MG63 (cell line): ENCODE results near the gene AGBL1. TPM values are rescaled to one million over a fixed set of nuclear protein-coding genes. Genes with fewer than 3 reads are reported as not detected.

Experiments used
- DNase-seq: peaks from one replicate; pipeline ENCODE4 v3.0.0-alpha.2; 2020
- H3K27me3 ChIP-seq: fragments of 250-450 bp; sonication (Bioruptor Pico); 2 replicates; pipeline ENCODE4 v1.5.1; 2020; ENCODE audit warnings: mild to moderate bottlenecking, moderate library complexity
- H3K36me3 ChIP-seq: fragments of 250-450 bp; sonication (Bioruptor Pico); 2 replicates; pipeline ENCODE4 v1.5.1; 2020; ENCODE audit warnings: mild to moderate bottlenecking, moderate library complexity
- H3K4me3 ChIP-seq: fragments of 250-450 bp; sonication (Bioruptor Pico); 2 replicates; pipeline ENCODE4 v1.5.1; 2020; ENCODE audit warnings: mild to moderate bottlenecking, moderate library complexity
- H3K9me3 ChIP-seq: fragments of 250-450 bp; sonication (Bioruptor Pico); 2 replicates; pipeline ENCODE4 v1.5.1; 2020; ENCODE audit warnings: mild to moderate bottlenecking, moderate library complexity
- total RNA-seq: library from RNA; depleted of rRNA; stranded (reverse); fragments of >200 nt; shearing (Covaris generic); gene quantifications from 2 replicates; pipeline ENCODE4 v1.2.3, GENCODE V29; 2014; ENCODE audit warnings: low replicate concordance; rRNA removed

Gene AGBL1
- total RNA-seq: not detected in 2 replicates

DNA sequence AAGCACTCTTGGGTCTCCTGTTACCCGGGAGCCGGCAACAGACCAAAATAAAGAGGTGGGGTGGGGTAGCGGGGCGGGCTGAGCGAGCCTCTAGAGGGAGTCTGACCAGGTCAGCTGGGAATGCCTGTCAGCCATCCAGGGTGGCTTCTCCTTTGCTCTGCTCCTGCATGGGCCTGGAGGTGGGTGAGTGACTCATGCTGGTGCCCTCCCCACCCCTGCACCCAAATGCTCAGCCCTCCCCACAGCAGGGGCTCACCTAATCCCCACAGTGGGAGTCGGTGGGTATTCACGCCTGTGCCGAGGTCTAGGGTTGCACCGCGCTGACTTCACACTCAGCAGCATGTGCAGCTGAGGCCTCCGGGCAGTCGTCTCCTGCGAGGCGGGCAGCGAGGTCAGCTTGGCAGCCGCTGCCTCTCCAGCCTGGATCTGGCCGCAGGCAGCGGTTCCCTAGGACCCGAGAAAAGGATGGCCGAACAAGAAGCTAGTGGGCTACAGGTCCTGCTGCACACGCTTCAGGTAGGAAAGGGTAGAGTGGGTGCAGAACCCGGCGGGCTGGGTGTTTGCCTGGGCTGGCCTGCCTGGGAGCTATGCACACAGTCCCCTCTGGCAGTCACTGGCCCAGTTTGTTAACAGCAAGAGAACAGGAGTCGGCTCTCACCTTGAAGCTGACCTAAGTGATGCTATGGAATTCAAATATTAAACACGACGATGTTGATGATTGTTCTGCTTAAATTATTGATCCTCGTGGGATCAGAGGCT is at the start of gene AGBL1:
Gene AGBL1 (plus strand): TSS at position 364 of the 759 bp plus-strand sequence.
- no peak for DNase-seq
- Histone ChIP-seq H3K9me3 (no peaks in the 10 kb centered on the region), H3K27me3 (peaks cover 3% of the 10 kb centered on the region; the same call in 1 of the 2 replicates), H3K36me3 (no peaks in the 10 kb centered on the region), H3K4me3 (no peak within 1 kb of the TSS)

DNA sequence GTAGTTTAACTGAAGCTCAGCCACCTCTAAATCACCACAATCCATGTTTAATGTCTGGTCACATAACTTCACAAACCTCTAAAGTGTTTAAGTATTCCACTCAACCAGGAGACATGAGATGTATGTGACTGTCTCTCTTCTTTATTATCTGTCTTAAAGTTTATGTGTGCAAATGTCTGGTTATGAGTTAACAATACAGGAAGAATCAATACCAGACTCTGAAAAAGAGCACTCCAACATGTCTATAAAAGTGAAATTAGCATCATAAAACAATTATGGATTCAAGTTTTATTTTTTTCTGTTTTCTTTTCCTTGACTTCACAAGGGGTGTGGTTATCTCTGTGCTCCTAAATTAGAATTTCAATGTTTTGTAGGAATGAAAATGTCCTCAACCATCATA is 44.8 kb upstream of the AGBL1 start:
- H3K27me3 ChIP-seq: no peaks in the 10 kb centered on the region; the same call in 1 of the 2 replicates
- H3K4me3 ChIP-seq: no peak overlapping the region
- H3K9me3 ChIP-seq: no peaks in the 10 kb centered on the region
- H3K36me3 ChIP-seq: no peaks in the 10 kb centered on the region
- no peak for DNase-seq

DNA sequence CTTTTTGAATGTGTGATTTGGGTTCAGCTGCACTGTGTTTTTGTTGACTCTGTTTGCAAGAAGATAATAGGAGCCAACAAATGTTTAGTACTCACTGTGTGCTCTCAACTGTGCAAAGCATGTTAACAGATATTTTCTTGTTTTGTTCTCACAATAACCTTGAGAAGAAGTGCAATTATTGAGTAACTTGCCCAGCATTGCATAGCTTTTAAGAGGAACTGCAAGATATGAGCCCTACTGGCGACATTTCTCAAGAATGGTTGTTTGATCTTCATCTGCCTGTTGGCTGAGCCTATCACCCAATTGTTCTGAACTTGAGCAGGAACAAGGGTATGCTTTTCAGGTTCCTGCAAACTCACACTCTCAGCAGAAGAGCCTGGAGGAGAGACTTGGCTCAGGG is 43.4 kb upstream of the AGBL1 start:
- no peaks in the 10 kb centered on the region for H3K9me3 ChIP-seq
- H3K4me3 ChIP-seq: no peak overlapping the region
- no peaks in the 10 kb centered on the region; the same call in 1 of the 2 replicates for H3K27me3 ChIP-seq
- no peak for DNase-seq
- no peaks in the 10 kb centered on the region for H3K36me3 ChIP-seq

DNA sequence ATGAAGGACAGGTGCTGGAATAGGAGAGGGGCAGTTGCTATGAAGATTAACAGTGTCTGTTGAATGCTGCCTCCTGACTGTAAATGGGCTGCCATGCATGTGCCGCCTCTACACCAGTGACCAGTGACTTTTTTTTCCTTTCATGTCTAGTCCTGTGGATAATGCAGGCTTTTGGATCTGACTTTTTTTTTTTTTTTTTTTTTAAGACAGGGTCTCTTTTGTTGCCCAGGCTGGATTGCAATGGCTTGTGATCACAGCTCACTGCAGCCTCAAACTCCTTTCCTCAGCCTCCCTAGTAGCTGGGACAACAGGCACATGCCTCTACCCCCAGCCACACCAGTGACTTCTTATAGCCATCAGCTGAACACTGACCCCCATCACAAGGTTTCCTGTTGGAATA is 41.2 kb upstream of the AGBL1 start:
- DNase-seq: no peak
- no peaks in the 10 kb centered on the region for H3K9me3 ChIP-seq
- peaks cover 2% of the 10 kb centered on the region; the same call in 1 of the 2 replicates for H3K27me3 ChIP-seq
- no peaks in the 10 kb centered on the region for H3K36me3 ChIP-seq
- no peak overlapping the region for H3K4me3 ChIP-seq

DNA sequence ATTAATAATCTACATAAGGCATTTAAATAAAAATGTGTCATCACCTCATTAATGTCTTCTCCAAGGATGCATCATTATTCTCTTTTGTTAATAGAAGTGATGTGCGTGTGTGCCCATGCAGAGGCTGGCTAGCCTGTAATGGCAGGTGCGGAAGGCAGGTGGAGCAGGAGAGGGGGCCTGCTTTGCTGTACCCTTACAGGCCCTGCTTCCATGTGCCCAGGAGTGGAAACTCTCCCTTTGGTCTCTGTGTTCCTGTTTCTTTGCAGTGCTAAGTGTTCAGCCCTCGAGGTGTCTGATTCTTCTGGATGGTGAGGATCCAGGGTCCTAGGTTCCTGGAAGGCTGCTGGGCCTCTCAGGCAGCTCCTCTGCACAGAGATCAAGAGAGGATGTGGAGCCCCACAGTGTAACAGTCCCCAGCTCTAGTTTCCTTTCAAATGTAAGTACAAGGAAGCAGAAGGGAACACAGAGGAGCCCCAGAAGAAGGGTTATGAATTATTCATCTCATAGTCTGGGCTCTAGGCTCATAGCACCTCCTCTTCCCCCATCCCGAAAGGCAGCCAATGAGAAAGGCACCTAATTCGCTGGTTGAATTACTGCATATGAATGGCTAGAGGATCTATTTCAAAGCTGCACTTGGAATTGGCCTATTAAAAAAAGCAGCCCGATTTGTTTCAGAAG is 39.2 kb upstream of the AGBL1 start:
- no peaks in the 10 kb centered on the region for H3K36me3 ChIP-seq
- peaks cover 2% of the 10 kb centered on the region; the same call in 1 of the 2 replicates for H3K27me3 ChIP-seq
- no peak overlapping the region for H3K4me3 ChIP-seq
- H3K9me3 ChIP-seq: no peaks in the 10 kb centered on the region
- DNase-seq: no peak

DNA sequence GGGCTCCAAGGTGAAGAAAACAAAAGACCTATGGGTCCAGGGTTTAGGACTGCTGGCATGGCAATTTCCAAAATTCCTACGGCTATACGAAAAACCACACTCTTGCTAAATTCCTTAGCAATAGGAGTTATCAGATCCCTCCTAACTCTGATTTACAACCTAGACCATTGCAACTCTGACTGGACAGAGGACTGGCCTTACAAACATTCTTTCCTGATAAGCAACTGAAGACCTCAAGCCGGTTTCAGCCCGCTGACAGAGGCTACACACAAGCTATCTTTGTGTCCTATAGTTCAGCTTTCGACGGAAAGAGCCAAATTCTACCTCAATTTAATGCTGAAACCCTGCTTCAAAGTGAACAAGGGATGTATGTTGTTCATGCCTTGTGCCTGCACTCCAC is 38.3 kb upstream of the AGBL1 start:
- DNase-seq: no peak
- H3K9me3 ChIP-seq: no peaks in the 10 kb centered on the region
- H3K36me3 ChIP-seq: no peaks in the 10 kb centered on the region
- no peak overlapping the region for H3K4me3 ChIP-seq
- H3K27me3 ChIP-seq: 0 out of 2 replicates have a peak, but pooled peaks cover 2% of the 10 kb centered on the region

DNA sequence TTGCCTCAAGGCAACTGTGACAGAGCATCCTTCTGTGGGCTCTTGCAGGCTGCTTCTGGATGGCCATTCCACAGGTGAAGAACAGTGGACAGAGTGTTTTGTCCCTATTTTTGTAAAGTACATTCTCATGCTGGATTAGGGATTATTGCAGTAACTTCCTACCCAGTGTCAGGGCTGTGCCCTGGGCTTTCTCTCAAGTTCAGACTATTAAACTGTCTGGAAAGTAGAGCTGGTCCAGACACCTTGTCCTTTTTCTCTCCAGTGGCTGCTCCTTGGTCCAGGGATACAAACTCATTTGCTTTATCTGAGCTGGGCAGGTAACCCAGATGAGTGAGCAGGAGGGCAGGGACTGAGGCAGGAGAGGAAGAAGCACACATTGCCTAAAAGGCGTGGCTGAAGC is 37.4 kb upstream of the AGBL1 start:
- Histone ChIP-seq H3K9me3 (no peaks in the 10 kb centered on the region), H3K4me3 (no peak overlapping the region), H3K27me3 (0 out of 2 replicates have a peak, but pooled peaks cover 2% of the 10 kb centered on the region), H3K36me3 (no peaks in the 10 kb centered on the region)
- no peak for DNase-seq

DNA sequence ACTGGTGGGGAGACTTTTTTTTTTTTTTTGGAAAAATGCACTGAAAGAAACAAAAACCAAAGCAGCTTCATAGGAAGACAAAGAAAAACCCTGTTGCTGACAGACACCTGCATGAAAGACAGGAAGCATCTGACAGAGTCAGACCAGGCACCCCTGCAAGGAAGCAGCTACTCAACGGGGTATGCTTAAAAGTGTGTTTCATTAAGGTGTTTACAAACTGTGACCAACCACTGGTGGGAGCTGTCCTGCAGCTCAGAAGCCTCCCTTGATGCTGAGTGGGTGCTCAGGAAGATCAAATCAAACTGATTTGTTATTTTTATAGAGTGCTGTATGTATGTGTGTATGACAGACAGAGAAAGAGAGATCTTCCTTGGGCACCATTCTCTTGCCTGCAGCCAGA is 34.7 kb upstream of the AGBL1 start:
- no peaks in the 10 kb centered on the region for H3K9me3 ChIP-seq
- no peak for DNase-seq
- no peak overlapping the region for H3K4me3 ChIP-seq
- no peaks in the 10 kb centered on the region for H3K36me3 ChIP-seq
- H3K27me3 ChIP-seq: 0 out of 2 replicates have a peak, but pooled peaks cover 2% of the 10 kb centered on the region

DNA sequence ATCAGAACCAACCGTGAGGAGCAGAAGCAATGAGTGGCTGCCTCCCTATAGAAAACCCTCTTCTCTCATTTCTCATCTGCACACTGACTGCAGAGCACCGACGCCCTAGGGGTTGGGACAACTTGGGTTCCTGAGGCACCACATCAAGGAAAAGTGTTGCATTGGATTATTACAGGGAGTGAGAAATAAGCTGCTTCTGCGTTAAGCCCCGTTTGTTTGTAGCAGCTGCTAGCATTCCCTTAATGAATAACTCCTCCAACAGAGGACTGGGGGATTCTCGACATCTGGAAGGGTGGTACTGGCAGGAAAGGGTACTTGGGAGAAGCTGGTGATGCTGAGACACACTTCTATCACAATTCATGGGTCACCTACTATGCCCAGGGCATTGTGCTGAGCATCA is 25.3 kb upstream of the AGBL1 start:
- DNase-seq: no peak
- Histone ChIP-seq H3K4me3 (no peak overlapping the region), H3K9me3 (no peaks in the 10 kb centered on the region), H3K27me3 (no peaks in the 10 kb centered on the region; the same call in 1 of the 2 replicates), H3K36me3 (no peaks in the 10 kb centered on the region)

DNA sequence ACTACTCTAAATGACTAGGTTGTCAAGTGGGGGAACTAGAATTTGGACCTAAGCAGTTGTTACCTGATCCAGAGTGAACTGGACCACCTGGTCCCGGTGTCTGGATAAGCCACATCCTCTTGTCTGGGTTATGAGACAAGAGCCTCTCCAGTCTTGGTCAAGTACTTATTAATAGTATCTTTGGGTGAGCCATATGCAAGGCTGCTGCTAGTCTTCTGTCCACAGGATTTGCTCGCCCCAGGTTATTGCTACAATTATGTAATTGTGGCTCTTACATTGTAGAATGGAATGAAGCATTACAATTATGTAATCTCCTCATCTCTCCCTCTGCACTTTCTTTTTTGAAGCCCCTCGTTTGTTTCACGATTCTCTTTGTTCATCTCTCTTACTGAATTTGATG is 24.0 kb upstream of the AGBL1 start:
- Histone ChIP-seq H3K4me3 (no peak overlapping the region), H3K9me3 (no peaks in the 10 kb centered on the region)
- DNase-seq: no peak

DNA sequence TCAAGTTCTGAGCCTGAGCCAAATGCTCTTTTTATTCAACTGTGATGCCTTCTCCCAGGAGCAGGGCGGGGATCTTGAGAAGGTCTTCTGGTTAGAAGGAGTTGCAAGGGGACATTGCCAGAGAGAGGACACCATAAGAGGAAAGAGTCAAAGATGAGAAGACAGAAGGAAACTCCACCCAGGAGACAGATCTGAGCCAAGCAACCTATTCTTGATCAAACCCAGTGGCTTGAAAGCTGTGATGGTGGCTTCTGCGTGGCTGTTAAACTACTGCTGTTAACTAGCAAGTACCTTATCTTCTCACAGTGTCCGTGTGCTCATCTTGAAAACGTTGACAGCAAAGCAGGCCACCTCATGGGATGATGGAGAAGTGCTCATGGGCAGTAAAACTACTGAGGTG is 19.8 kb upstream of the AGBL1 start:
- no peaks in the 10 kb centered on the region for H3K9me3 ChIP-seq
- H3K36me3 ChIP-seq: no peaks in the 10 kb centered on the region
- H3K4me3 ChIP-seq: no peak overlapping the region
- no peaks in the 10 kb centered on the region; the same call in 1 of the 2 replicates for H3K27me3 ChIP-seq
- DNase-seq: no peak

More for the DNA sequence above, 24.0 kb upstream of the AGBL1 start:
- H3K27me3 ChIP-seq: no peaks in the 10 kb centered on the region; the same call in 1 of the 2 replicates
- H3K36me3 ChIP-seq: no peaks in the 10 kb centered on the region

DNA sequence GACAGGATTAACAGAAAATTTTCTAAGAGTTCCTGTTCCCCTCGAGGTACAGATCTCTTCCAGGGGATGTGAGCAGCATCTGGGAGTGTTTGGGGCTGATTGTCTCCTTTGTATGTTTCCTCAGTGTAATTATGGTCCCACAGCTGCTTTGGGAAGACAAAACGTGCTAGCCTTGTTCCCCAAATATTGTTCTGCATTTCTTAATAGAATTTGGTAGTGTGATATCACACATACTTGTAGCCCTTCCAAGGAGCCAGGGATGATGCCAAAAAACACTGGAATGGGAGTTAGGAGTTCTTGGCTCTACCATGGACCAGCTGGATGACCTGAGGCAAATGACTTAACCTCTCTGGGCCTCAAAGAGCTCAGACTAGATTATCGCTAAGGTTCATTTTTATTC is 19.0 kb upstream of the AGBL1 start:
- no peaks in the 10 kb centered on the region for H3K27me3 ChIP-seq
- H3K36me3 ChIP-seq: no peaks in the 10 kb centered on the region
- no peak for DNase-seq

DNA sequence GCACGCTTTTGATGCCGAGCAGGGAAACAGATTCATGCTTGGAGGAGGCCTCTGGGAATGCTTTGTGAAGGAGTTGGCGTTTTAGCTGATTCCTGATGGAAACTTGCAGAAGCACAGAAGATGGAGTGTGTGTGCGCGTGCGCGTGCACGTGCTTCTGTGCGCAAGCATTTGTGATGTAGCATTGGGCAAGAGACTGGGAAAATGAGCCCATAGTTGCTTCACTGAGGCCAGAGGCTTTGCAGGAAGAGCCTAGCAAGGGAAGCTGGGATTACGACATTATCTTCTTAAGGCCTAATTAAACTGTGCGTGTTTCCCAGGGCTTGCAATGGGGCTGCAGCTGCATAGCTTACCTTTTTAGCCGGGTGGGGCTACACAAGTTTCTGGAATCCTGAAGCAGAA is 18.1 kb upstream of the AGBL1 start:
- no peak overlapping the region for H3K4me3 ChIP-seq
- H3K36me3 ChIP-seq: no peaks in the 10 kb centered on the region
- no peak for DNase-seq
- H3K27me3 ChIP-seq: no peaks in the 10 kb centered on the region
- no peaks in the 10 kb centered on the region for H3K9me3 ChIP-seq

More for the DNA sequence above, 19.0 kb upstream of the AGBL1 start:
- Histone ChIP-seq H3K9me3 (no peaks in the 10 kb centered on the region), H3K4me3 (no peak overlapping the region)

DNA sequence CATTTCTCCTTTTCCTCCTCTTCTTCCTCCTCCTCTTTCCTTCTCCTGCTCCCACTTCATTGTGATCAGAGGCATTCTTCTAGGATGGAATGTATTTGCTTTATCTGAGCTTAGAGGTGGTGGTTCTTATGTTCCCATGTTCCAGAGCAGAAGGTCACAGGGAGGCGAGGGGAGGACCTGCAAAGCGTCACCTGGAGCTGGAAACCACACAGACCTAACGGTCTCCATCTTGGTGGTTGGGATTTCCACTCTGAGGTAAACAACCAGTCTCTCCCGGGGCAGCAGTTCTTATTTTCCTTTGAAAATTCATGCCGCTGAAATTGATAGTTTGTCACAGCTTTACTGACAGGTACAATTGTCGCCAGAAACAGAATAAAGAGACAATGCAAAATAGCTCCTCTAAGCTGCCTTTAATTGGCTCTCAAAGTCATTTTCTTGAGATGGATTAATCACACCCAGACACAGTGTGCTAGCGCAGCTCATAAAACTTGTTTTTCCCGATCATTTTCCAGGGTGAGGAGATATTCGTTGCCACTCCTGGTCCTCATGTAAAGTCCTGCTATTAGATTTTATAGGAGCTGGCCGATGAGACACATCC is 16.9 kb upstream of the AGBL1 start:
- Histone ChIP-seq H3K4me3 (no peak overlapping the region), H3K9me3 (no peaks in the 10 kb centered on the region), H3K36me3 (no peaks in the 10 kb centered on the region), H3K27me3 (0 out of 2 replicates have a peak, but pooled peaks cover 2% of the 10 kb centered on the region)
- DNase-seq: no peak

DNA sequence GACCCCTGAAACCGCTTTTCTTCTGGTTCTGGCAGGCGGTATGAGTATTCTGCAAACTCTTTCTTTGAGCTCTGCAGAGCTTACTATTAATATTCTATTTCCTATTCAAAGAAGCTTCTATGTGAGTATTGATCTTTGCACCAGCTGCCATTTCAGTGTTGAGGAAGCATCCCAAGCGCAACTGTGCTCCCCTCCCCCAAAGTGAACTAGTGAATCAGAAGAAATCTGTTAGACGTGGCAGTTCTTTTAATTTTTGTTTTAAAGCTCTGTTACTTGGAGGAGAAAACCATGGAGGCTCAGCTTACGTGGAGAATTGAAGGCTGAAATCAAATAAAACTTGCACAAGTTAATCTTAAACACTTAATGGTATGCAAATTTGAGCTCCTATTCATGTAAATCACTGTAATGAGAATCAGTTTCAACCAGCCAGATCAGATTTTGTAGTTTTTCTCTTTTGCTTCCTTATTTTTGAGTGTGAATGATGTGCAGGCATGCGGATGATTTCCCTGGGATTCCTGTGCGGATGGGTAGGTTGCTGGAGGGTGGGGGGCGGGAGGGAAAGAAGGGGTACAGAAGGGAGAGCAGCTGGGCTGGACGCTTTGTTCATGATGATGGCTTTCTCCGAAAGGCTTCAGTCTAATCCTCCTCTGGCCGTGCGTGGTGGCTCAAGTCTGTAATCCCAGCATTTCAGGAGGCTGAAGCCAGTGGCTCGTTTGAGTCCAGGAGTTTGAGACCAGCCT is 16.1 kb upstream of the AGBL1 start:
- DNase-seq: no peak
- H3K4me3 ChIP-seq: no peak overlapping the region
- 0 out of 2 replicates have a peak, but pooled peaks cover 2% of the 10 kb centered on the region for H3K27me3 ChIP-seq

DNA sequence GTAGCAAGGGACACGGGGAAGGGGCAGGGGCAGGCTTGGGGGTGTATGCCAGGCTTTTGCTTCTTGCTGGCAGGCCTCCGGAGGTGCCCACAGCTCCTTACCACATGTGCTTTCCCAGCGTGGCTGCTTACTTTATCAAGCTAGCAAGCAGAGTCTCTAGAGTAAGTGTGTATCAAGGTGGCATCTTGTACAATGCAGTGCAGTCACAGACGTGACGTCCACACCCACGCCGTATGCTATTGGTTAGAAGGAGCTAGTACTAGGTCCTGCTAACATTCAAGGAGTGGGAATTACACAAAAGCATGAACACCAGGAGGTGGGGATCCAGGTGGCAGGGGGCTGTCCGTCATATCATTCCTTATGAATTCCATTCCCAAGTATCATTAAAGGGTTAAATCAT is 15.3 kb upstream of the AGBL1 start:
- Histone ChIP-seq H3K4me3 (no peak overlapping the region), H3K36me3 (no peaks in the 10 kb centered on the region), H3K9me3 (no peaks in the 10 kb centered on the region), H3K27me3 (0 out of 2 replicates have a peak, but pooled peaks cover 2% of the 10 kb centered on the region)
- no peak for DNase-seq

More for the DNA sequence above, 16.1 kb upstream of the AGBL1 start:
- Histone ChIP-seq H3K36me3 (no peaks in the 10 kb centered on the region), H3K9me3 (no peaks in the 10 kb centered on the region)
